Fibroblast of the aortic adventitia (primary cell): ENCODE measurements around the gene PLEKHA4. TPM values are rescaled to one million over a fixed set of nuclear protein-coding genes. Genes with fewer than 3 reads are reported as not detected.
"Not testable (repeated sequence)": the region's sequence is repeated elsewhere in the genome, so short reads cannot be mapped to it uniquely, and the experiment has no call there.

ENCODE experiments used
- DNase-seq: peaks from one replicate; pipeline ENCODE4 v3.0.0-alpha.2; 2010; ENCODE audit warnings: low read depth
- H3K4me3 ChIP-seq: 2 replicates; pipeline ENCODE4 v1.5.1; 2011; ENCODE audit warnings: low read depth, mild to moderate bottlenecking, control low read depth, low read length, moderate library complexity
- CTCF ChIP-seq: IDR thresholded peaks from 2 replicates; pipeline ENCODE4 v1.5.1; 2011; ENCODE audit warnings: mild to moderate bottlenecking, low read length, control low read depth, inconsistent platforms; ENCODE audit not compliant: insufficient read depth
- total RNA-seq: library from RNA; depleted of rRNA; stranded (reverse); fragments of >200 nt; gene quantifications from 2 replicates; pipeline ENCODE4 v1.2.3, GENCODE V29; 2012; ENCODE audit warnings: low replicate concordance

The PLEKHA4 gene
- total RNA-seq, 1 donor, result 28.9 TPM

- H3K4me3 ChIP-seq, result no peak overlapping the region
- no peak for DNase-seq
- TF ChIP-seq CTCF, result no peak
Observed at GRCh38 chr19:48858984-48859710, 9.3 kb downstream of the PLEKHA4 start.

GRCh38 chr19:48856921-48857320 is 11.5 kb downstream of the PLEKHA4 start:
- no peak for TF ChIP-seq CTCF
- H3K4me3 ChIP-seq, result no peak overlapping the region
- DNase-seq, result no peak

GRCh38 chr19:48854103-48854502 is 14.3 kb downstream of the PLEKHA4 start:
- no peak overlapping the region for H3K4me3 ChIP-seq
- no peak for TF ChIP-seq CTCF
- DNase-seq, result no peak

GRCh38 chr19:48853483-48853882 is 14.9 kb downstream of the PLEKHA4 start:
- H3K4me3 ChIP-seq, result no peak overlapping the region
- no peak for TF ChIP-seq CTCF
- DNase-seq, result no peak

- DNase-seq, result no peak
- H3K4me3 ChIP-seq, result no peak overlapping the region
- no peak for TF ChIP-seq CTCF
Observed at GRCh38 chr19:48852292-48852691, 16.1 kb downstream of the PLEKHA4 start.

- DNase-seq, result not testable (repeated sequence)
Observed at GRCh38 chr19:48846659-48847058, 21.8 kb downstream of the PLEKHA4 start.

GRCh38 chr19:48845384-48845783 is 23.0 kb downstream of the PLEKHA4 start:
- DNase-seq, result no peak
- H3K4me3 ChIP-seq, result no peak overlapping the region
- no peak for TF ChIP-seq CTCF

More at GRCh38 chr19:48846659-48847058, 21.8 kb downstream of the PLEKHA4 start:
- not testable (repeated sequence) for H3K4me3 ChIP-seq
